Measurements from ENCODE around the gene XYLB. TPM values are rescaled to one million over a fixed set of nuclear protein-coding genes. Genes with fewer than 3 reads are reported as not detected.
A peak's percentile ranks its signal among the peaks of the same experiment; 100 is the strongest.

The XYLB gene
- total RNA-seq, 4 donors from 2014 or later = 0.76 to 3.4 (median 1.6) TPM

DNA sequence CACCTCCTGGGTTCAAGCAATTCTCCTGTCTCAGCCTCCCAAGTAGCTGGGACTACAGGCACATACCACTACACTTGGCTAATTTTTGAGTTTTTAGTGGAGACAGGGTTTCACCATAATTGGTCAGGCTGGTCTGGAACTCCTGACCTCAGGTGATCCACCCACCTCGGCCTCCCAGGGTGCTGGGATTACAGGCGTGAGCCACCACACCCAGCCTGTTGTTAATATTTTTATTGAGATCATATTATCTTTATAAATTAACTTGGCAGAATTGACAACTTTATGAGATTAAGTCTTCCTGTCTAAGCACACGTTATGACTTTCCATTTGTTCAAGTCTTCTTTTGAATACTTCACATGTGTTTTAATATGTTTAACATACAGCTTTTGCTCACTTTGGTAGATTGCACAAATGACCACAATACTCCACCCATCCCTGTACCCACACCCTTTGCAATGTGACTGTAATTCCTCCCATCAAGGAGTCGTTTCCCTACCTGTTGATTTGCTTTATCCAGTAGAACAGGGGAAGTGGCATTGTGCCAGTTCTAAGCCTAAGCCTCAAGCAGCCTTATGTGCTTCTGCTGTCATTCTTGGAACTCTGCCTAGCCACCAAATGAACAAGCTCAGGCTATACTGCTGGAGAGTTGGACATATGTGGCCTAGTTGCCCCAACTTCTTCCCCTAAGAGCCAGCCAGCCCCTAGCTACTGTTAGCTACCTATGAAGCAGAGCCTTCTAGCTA, 8.2 kb downstream of the XYLB start:
- DNase-seq (ENCODE audit: low spot score in 2 of 2) = peak in 1 of 2 donors; percentile 34
- Histone ChIP-seq H3K27ac (no peak overlapping the region), H3K4me1 (peaks cover 4% of the 10 kb centered on the region), H3K27me3 (no peaks in the 10 kb centered on the region), H3K9me3 (no peaks in the 10 kb centered on the region), H3K36me3 (no peaks in the 10 kb centered on the region), H3K4me3 (no peak overlapping the region)
- WGBS = 59% methylated on average over 4 of the region's 4 CpGs
- TF ChIP-seq POLR2A (IDR thresholded peaks at IDR 0.05) (no peak), EP300 (IDR thresholded peaks at IDR 0.05) (no peak), POLR2AphosphoS5 (IDR thresholded peaks at IDR 0.05) (no peak)
- TF ChIP-seq, protein P1, sequence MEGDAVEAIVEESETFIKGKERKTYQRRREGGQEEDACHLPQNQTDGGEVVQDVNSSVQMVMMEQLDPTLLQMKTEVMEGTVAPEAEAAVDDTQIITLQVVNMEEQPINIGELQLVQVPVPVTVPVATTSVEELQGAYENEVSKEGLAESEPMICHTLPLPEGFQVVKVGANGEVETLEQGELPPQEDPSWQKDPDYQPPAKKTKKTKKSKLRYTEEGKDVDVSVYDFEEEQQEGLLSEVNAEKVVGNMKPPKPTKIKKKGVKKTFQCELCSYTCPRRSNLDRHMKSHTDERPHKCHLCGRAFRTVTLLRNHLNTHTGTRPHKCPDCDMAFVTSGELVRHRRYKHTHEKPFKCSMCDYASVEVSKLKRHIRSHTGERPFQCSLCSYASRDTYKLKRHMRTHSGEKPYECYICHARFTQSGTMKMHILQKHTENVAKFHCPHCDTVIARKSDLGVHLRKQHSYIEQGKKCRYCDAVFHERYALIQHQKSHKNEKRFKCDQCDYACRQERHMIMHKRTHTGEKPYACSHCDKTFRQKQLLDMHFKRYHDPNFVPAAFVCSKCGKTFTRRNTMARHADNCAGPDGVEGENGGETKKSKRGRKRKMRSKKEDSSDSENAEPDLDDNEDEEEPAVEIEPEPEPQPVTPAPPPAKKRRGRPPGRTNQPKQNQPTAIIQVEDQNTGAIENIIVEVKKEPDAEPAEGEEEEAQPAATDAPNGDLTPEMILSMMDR (IDR thresholded peaks at IDR 0.05) = no peak

DNA sequence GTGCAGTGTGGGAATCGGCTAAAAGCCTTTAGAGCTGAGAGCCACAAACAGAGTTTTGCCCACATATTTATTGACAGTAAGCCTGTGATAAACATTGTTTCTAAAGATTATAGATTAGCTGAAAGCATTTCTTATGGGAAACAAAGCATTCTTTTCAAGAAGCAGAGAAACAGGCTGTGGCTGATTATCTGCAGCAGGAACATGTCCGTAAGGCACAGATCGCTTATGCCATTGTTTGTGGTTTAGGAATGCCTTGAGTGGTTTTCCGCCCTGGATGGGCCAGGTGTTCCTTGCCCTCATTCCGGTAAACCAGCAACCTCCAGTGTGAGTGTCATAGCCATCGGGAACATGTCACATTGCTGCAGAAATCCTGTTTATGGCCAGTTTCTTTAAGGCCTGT, 12.5 kb downstream of the XYLB start:
- DNase-seq (ENCODE audit: low spot score in 2 of 2) = no peak
- no peak for TF ChIP-seq POLR2A (IDR thresholded peaks at IDR 0.05)
- no peak for TF ChIP-seq POLR2AphosphoS5 (IDR thresholded peaks at IDR 0.05)
- TF ChIP-seq, protein P1 (IDR thresholded peaks at IDR 0.05) = no peak
- TF ChIP-seq EP300 (IDR thresholded peaks at IDR 0.05) = no peak
- H3K4me3 ChIP-seq = no peak overlapping the region
- H3K27ac ChIP-seq = no peak overlapping the region
- peaks cover 9% of the 10 kb centered on the region for H3K36me3 ChIP-seq
- WGBS = 93% methylated on average over 6 of the region's 6 CpGs
- peaks cover 4% of the 10 kb centered on the region for H3K4me1 ChIP-seq
- H3K9me3 ChIP-seq = no peaks in the 10 kb centered on the region
- no peaks in the 10 kb centered on the region for H3K27me3 ChIP-seq

DNA sequence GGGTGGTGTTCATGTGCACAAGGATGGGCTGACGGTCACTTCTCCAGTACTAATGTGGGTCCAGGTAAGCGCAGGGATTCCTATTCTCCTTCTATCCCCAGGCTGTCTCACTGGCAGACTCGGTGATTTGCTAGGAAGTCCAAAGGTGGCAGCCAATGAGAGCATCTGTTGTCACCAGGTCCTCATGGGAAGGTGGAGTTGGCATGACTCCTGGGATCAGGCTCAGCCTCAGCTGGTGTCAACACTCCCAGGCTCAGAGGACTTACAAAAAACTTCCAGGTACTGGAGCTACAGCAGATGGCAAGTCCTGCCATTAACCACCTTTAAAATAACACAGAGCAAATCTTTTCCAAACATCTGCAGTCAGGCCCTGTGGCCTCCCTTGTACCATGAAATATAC, 13.8 kb downstream of the XYLB start:
- H3K9me3 ChIP-seq = no peaks in the 10 kb centered on the region
- WGBS = no CpG with 5 or more reads among the region's 3 CpGs
- no peaks in the 10 kb centered on the region for H3K4me1 ChIP-seq
- H3K27me3 ChIP-seq = no peaks in the 10 kb centered on the region
- no peak overlapping the region for H3K27ac ChIP-seq
- TF ChIP-seq, protein P1 (IDR thresholded peaks at IDR 0.05) = no peak
- no peak for TF ChIP-seq EP300 (IDR thresholded peaks at IDR 0.05)
- H3K4me3 ChIP-seq = no peak overlapping the region
- peak in 1 of 2 donors; percentile 32 for DNase-seq (ENCODE audit: low spot score in 2 of 2)
- peaks cover 10% of the 10 kb centered on the region for H3K36me3 ChIP-seq

DNA sequence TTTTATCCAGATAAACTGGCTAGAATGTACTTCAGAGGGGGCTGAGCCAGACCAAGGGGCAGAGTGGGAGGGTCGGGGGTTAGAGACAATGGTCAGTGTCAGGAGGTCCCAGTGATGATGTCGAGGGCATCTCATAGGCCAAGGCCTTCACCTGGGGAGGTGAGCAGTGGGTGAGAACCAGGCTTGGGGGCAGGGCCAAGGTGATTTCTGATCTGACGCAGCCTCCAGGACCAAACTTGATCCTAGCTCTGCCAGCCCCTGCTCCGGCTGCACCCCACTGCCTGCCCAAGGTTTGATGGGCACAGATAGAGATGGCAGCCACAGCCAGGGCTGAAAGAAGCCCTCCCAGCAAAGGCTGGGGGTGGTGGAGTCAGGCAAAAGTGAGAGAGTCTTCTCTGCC, 14.9 kb downstream of the XYLB start:
- no peak for TF ChIP-seq EP300 (IDR thresholded peaks at IDR 0.05)
- Histone ChIP-seq H3K4me1 (no peaks in the 10 kb centered on the region), H3K9me3 (no peaks in the 10 kb centered on the region), H3K4me3 (no peak overlapping the region), H3K27ac (no peak overlapping the region), H3K36me3 (peaks cover 14% of the 10 kb centered on the region), H3K27me3 (no peaks in the 10 kb centered on the region)
- 71% methylated on average over 4 of the region's 4 CpGs for WGBS
- DNase-seq (ENCODE audit: low spot score in 2 of 2) = peak in 1 of 2 donors; percentile 69

DNA sequence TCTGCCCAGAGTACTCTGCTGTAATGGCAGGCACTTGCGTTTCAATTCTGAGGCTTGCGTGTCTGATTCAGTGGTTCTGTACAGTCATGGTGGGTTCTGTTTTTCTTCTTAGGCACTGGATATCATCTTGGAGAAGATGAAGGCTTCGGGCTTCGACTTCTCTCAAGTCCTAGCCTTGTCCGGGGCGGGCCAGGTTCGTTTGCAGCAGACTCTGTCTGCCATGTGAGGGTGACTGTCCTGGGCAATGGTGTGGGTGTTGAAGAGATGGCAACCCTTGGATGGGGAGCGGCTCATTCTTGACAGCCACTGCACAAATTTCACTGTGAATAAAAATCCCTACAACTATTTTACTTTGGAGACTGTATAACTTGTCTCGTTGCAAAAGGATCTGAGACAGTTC, 16.2 kb downstream of the XYLB start:
- peak in 1 of 2 donors; percentile 56 for DNase-seq (ENCODE audit: low spot score in 2 of 2)
- TF ChIP-seq POLR2AphosphoS5 (IDR thresholded peaks at IDR 0.05) (no peak), EP300 (IDR thresholded peaks at IDR 0.05) (no peak), POLR2A (IDR thresholded peaks at IDR 0.05) (no peak)
- TF ChIP-seq, protein P1 (IDR thresholded peaks at IDR 0.05) = no peak
- Histone ChIP-seq H3K27ac (no peak overlapping the region), H3K9me3 (no peaks in the 10 kb centered on the region), H3K4me1 (no peaks in the 10 kb centered on the region), H3K27me3 (no peaks in the 10 kb centered on the region), H3K36me3 (peaks cover 17% of the 10 kb centered on the region), H3K4me3 (no peak overlapping the region)
- WGBS = 89% methylated on average over 9 of the region's 9 CpGs

All from suprapubic skin (tissue), 4 donors.